Stomach (tissue), 9 donors: Measurements from ENCODE around the gene RGS3. TPM values are rescaled to one million over a fixed set of nuclear protein-coding genes. Genes with fewer than 3 reads are reported as not detected.

Experiments used
- DNase-seq, 2 donors: peaks; one replicate each; pipeline versions ENCODE4 v3.0.0 to v3.0.0-alpha.2; 2013 to 2019
- H3K27ac ChIP-seq, 5 donors: fragments of 200-600 bp in 4 of 5; sonication (generic) in 4 of 5; one replicate each; pipeline ENCODE4 v1.5.1; 2013 to 2019; ENCODE audit warnings: mild to moderate bottlenecking in 1 of 5, moderate library complexity in 1 of 5
- H3K27me3 ChIP-seq, 3 donors: fragments of 200-600 bp; sonication (generic); one replicate each; pipeline ENCODE4 v1.5.1; 2017 to 2019; ENCODE audit warnings: mixed run types in 1 of 3
- H3K36me3 ChIP-seq, 4 donors: fragments of 200-600 bp; sonication (generic); 1 replicate in 3 of 4; 2 replicates in 1 of 4; pipeline ENCODE4 v1.5.1; 2016 to 2019
- H3K4me1 ChIP-seq, 4 donors: fragments of 200-600 bp; sonication (generic); one replicate each; pipeline ENCODE4 v1.5.1; 2016 to 2019
- H3K4me3 ChIP-seq, 4 donors: fragments of 200-600 bp; sonication (generic) in 3 of 4; one replicate each; pipeline ENCODE4 v1.5.1; 2016 to 2019; ENCODE audit warnings: mild to moderate bottlenecking in 1 of 4
- H3K9me3 ChIP-seq, 4 donors: fragments of 200-600 bp; sonication (generic); one replicate each; pipeline ENCODE4 v1.5.1; 2016 to 2019
- CTCF ChIP-seq, 7 experiments: fragments of 450-650 bp in 4 of 7; fragments of 200-600 bp in 3 of 7; sonication (generic) in 3 of 7; IDR thresholded peaks; one replicate each; pipeline ENCODE4 v1.5.1; 2016 to 2019; ENCODE audit warnings: antibody characterized with exemption in 7 of 7, control low read depth in 2 of 7, mild to moderate bottlenecking in 1 of 7
- EP300 ChIP-seq: sonication (generic); formaldehyde crosslinking; IDR thresholded peaks from one replicate; pipeline ENCODE4 v1.6.1; 2017; ENCODE audit warnings: antibody characterized with exemption
- POLR2A ChIP-seq, 4 donors: fragments of 450-650 bp; IDR thresholded peaks; one replicate each; pipeline ENCODE4 v1.6.1; 2016; ENCODE audit warnings: antibody characterized with exemption in 4 of 4, control low read depth in 2 of 4, mild to moderate bottlenecking in 1 of 4, moderate library complexity in 1 of 4
- POLR2AphosphoS5 ChIP-seq, 3 donors: sonication (generic); formaldehyde crosslinking; IDR thresholded peaks; one replicate each; pipeline ENCODE4 v1.6.1; 2016; ENCODE audit warnings: antibody characterized with exemption in 3 of 3
- WGBS, 5 donors: extraction: QIAGEN DNeasy Blood & Tissue Kit in 3 of 5; methylation state at CpG; one replicate each; pipeline versions ENCODE4 v1.1.5 to v1.1.7; 2013 to 2018; 5-methylcytosine and 5-hydroxymethylcytosine counted together
- intact Hi-C: fragments of 100-400 bp; cut with DNase I; formaldehyde crosslinking; loops from one replicate; pipeline ENCODE4 v1.15.1; 2023; ENCODE audit warnings: low total_unique reads
- polyA plus RNA-seq, 3 donors: library from polyadenylated mRNA; stranded (reverse); fragments of 200-250 nt; gene quantifications; one replicate each; pipeline ENCODE4 v1.2.3, GENCODE V29; 2013
- total RNA-seq, 5 donors: library from RNA; depleted of rRNA; stranded (reverse); fragments of >200 nt; gene quantifications; one replicate each; pipeline versions ENCODE4 v1.1.0 to v1.2.3, GENCODE V29; 2014 to 2016
- donor health status: healthy with polysubstance abuse.
- donor health status: Bipolar disorder and iron deficiency.
- donor health status: healthy.

The RGS3 gene
- total and polyA plus RNA-seq, 8 donors: 26.6 to 71.4 (median 35.7) TPM

GRCh38 chr9:113421726-113422125 is 41.8 kb upstream of the RGS3 start:
- intact Hi-C loops: no loop called here
- H3K9me3 ChIP-seq: no peaks in the 10 kb centered on the region
- no peaks in the 10 kb centered on the region for H3K4me1 ChIP-seq
- no peak overlapping the region for H3K27ac ChIP-seq
- no peak overlapping the region for H3K4me3 ChIP-seq
- no peaks in the 10 kb centered on the region for H3K36me3 ChIP-seq
- DNase-seq: no peak
- TF ChIP-seq POLR2AphosphoS5 (IDR thresholded peaks at IDR 0.05) (no peak), EP300 (no peak), POLR2A (IDR thresholded peaks at IDR 0.05) (no peak), CTCF (IDR thresholded peaks at IDR 0.05) (no peak)
- no peaks in the 10 kb centered on the region for H3K27me3 ChIP-seq
- 68 to 81% (median 76%) methylated on average over 3 of the region's 3 CpGs for WGBS, 5 donors

GRCh38 chr9:113425072-113425471 is 38.5 kb upstream of the RGS3 start:
- Histone ChIP-seq H3K27me3 (no peaks in the 10 kb centered on the region), H3K36me3 (no peaks in the 10 kb centered on the region), H3K9me3 (no peaks in the 10 kb centered on the region), H3K4me3 (no peak overlapping the region), H3K27ac (no peak overlapping the region), H3K4me1 (no peaks in the 10 kb centered on the region)
- WGBS, 5 donors: 39 to 61% (median 51%) methylated on average over 2 of the region's 2 CpGs
- no peak for TF ChIP-seq CTCF (IDR thresholded peaks at IDR 0.05)
- no peak for TF ChIP-seq EP300
- no peak for TF ChIP-seq POLR2AphosphoS5 (IDR thresholded peaks at IDR 0.05)
- TF ChIP-seq POLR2A (IDR thresholded peaks at IDR 0.05): no peak
- DNase-seq: no peak
- intact Hi-C loops: no loop called here

GRCh38 chr9:113426701-113427100 is 36.8 kb upstream of the RGS3 start:
- Histone ChIP-seq H3K27me3 (no peaks in the 10 kb centered on the region), H3K4me1 (no peaks in the 10 kb centered on the region), H3K36me3 (no peaks in the 10 kb centered on the region), H3K9me3 (no peaks in the 10 kb centered on the region), H3K4me3 (no peak overlapping the region), H3K27ac (no peak overlapping the region)
- WGBS, 5 donors: 43 to 100% (median 82%) methylated on average over 1 of the region's 1 CpG
- TF ChIP-seq POLR2A (IDR thresholded peaks at IDR 0.05) (no peak), CTCF (IDR thresholded peaks at IDR 0.05) (no peak)
- intact Hi-C loops: no loop called here
- DNase-seq: no peak

- Histone ChIP-seq H3K4me1 (no peaks in the 10 kb centered on the region), H3K36me3 (no peaks in the 10 kb centered on the region), H3K27ac (no peak overlapping the region), H3K4me3 (no peak overlapping the region), H3K27me3 (no peaks in the 10 kb centered on the region), H3K9me3 (no peaks in the 10 kb centered on the region)
- intact Hi-C loops: no loop called here
- no peak for DNase-seq
- WGBS, 5 donors: 90 to 96% (median 93%) methylated on average over 2 of the region's 2 CpGs
- no peak for TF ChIP-seq POLR2A (IDR thresholded peaks at IDR 0.05)
- no peak for TF ChIP-seq POLR2AphosphoS5 (IDR thresholded peaks at IDR 0.05)
- TF ChIP-seq CTCF (IDR thresholded peaks at IDR 0.05): no peak
- TF ChIP-seq EP300: no peak
Measured at GRCh38 chr9:113427629-113428028, 35.9 kb upstream of the RGS3 start.
